ENCODE measurements around the gene CCAR1.
"Not testable (repeated sequence)": the region's sequence is repeated elsewhere in the genome, so short reads cannot be mapped to it uniquely, and the experiment has no call there.

CCAR1 gene

DNA sequence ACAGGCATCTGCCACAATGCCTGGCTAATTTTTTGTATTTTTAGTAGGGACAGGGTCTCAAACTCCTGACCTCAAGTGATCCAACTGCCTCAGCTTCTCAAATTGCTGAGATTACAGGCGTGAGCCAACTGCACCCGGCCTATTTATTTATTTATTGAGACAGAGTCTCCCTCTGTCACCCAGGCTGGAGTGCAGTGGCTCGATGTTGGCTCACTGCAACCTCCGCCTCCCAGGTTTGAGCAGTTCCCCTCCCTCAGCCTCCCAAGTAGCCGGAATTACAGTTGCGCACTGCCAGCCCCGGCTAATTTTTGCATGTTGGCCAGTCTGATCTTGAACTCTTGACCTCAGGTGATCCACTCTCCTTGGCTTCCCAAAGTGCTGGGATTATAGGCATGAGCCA is 46.4 kb downstream of the CCAR1 start:
- not testable (repeated sequence) for DNase-seq

DNA sequence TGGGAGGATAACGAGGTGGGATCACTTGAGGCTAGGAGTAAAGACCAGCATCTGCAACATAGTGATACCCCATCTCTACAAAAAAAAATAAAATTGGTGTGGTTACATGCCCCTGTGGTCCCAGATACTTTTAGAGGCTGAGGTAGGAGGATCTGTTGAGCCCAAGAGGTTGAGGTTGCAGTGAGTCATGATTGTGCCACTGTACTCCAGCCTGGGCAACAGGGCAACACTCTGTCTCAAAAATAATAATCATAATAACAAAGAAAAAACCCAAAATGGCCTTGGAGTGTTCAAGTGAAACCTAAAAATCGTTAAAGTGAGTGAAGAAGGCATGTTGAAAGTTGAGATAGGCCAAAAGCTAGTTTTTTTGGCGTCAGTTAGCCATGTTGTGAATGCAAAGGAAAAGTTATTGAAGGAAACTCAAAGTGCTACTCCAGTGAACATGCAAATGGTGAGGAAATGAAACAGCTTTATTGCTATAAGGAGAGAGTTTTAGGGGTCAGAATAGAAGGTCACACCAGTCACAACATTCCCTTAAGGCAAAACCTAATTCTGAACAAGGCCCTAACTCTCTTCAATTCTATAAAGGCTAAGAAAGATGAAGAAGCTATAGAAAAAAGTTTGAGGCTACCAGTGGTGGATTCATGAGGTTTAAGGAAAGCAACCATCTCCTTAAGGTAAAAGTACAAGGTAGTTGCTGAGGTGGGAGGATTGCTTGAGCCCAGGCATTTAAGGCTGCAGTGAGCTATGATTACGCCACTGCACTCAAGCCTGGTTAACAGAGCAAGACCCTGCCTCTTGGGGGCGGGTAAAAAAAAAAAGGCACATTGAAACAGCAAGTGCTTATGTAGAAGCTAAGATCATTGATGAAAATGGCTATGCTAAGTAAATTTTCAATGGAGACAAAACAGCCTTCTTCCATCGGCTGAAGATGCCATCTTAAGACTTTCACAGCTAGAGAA is 60.9 kb downstream of the CCAR1 start:
- DNase-seq, result no peak

DNA sequence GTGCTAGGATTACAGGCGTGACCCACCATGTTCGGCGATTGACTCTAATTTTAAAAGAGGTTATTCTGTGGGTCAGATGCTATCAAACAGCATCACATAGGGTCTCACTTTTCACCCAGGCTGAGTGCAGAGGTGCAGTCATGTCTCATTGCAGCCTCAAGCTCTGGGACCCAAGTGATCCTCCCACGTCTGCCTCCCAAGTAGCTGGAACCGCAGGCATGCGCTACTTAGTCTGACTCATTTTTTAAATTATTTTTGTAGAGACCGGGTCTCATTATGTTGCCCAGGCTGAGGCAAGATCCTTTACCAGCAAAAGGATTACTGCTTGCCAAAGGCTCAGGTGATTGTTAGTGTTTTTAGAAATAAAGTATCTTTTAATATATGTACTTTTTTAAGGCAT is 63.4 kb downstream of the CCAR1 start:
- no peak for DNase-seq

DNA sequence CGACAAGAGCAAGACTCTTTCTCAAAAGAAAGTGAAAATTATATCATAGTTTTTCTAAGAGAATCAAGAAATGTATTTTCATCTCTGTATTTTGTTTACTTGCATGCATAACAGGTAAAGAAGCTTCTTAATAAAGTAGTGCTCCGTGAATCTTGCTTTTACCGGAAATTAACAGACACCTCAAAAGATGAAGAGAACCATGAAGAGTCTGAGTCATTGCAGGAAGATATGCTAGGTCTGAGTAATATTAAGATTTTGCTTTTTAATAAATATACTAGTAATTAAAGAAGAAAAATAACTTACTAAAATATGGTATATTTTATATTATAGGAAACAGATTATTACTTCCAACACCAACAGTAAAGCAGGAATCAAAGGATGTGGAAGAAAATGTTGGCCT is 66.8 kb downstream of the CCAR1 start:
- DNase-seq, result no peak

DNA sequence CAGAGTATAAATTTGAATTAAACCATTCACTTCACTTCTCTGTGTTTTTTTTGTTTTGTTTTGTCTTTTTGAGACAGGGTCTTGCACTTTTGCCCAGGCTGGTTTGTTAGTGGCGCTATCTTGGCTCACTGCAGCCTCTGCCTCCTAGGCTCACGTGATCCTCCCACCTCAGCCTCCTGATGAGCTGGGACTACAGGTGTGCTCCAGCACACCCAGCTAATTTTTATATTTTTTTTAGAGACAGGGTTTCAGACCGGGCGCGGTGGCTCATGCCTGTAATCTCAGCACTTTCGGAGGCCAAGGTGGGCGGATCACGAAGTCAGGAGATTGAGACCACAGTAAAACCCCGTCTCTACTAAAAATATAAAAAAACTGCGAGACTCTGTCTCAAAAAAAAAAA is 69.4 kb downstream of the CCAR1 start:
- DNase-seq, result no peak

DNA sequence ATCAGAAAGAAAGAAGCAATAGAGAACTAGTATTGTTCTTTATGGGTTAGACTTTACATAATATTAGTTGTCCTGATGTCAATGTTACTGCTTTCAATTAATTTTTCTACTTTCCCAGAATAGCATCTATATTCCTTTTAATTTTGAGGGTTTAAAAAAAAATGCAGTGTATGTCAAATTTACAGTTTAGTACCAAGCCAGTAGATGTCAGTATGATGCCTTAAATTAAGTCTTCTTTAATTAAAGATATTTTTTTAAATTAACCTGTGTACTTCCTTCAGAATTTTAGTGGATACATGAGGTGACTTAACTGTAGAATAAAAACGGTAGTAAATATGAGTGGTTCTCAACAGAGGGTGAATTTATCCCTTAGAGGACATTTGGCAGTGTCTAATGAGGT is 71.1 kb downstream of the CCAR1 start:
- no peak for DNase-seq

DNA sequence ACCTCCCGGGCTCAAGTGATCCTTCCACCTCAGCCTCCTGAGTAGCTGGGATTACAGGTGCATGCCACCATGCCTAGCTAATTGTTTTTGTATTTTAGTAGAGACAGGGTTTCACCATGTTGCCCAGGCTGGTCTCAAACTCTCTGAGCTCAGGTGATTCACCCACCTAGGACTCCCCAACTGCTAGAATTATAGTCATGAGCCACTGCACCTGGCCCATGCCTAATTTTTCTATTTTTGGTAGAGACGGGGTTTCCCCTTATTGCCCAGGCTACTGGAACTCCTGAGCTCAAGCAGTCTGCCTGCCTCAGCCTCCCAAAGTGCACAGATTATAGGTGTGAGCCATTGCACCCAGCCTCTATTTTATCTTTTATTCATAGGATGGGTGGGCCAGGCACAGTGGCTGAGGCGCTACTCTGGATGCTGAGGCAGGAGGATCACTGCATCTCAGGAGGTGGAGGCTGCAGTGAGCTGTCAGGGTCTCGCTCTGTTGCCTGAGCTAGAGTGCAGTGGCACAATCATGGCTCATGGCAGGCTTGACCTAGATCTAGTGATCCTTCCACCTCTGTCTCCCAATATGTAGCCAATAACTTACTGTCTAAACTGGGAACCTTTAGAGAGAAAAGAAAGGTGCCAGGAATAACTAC is 75.0 kb downstream of the CCAR1 start:
- no peak for DNase-seq

DNA sequence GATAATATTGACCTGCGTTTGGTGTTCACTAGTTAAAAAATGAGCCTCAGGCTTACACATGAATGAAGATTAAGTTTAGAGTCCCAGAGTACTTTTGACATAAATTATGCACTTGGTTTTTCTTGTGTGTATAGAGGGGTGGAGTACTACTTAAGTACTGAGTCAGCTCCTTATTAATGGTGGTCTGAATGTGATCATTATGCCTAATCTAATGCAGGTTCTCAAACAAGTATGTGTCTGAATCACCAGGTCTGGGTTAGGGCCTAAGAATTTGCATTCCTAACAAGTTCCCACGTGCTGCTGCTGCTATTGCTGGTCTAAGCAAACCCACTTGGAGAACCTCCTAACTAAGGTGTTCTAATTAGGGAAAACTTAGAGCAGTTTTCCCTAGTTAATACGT is 75.6 kb downstream of the CCAR1 start:
- DNase-seq, result no peak

DNA sequence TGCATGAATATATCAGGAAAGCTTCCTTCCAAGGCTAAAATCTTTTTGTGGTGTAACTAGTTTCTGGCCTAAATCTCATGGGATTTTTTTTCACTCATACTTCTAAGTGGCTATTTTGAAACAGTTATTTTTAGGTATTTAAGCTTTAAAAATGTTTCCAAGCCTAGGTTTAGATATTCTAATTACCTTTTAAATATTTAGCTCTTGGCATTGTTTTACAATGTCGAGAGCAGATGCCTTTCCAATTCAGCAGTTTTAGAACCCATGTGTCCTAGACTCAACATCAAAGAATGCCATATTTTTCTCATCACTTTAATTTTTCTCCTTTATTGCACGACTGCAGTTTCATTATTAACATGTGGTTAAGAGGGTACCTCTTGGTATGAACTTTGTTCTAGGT is 79.2 kb downstream of the CCAR1 start:
- DNase-seq, result no peak

DNA sequence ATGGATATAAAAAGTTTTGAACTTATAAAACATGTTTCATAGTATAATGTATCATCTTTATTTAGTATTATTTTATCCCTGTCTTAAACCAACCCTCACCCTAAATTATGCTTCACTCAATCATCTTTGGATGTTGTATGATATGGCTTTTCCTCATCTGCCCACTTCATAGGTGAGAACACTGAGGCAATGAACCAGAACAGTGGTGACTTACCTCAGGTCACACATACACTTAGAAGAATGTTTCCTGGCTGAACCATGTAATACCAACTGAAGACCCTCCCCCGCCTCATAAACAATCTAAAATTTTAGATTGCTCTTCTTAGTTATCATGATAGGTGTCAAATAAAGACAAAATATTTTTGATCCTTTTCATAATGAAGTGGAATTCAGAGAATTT is 83.7 kb downstream of the CCAR1 start:
- DNase-seq, result no peak

DNA sequence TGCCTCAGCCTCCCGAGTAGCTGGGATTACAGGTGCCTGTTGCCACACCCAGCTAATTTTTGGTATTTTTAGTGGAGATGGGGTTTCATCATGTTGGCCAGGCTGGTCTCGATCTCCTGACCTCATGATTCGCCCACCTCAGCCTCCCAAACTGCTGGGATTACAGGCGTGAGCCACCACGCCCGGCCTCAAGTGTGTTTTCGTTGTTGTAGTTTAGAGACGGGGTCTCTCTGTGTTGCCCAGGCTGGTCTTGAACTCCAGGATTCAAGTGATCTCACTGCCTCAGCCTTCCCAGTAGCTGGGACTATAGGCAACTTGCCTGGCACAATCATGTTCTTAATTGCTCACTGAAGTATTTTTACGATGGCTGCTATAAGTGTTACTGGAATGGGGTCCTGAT is 89.8 kb downstream of the CCAR1 start:
- not testable (repeated sequence) for DNase-seq

DNA sequence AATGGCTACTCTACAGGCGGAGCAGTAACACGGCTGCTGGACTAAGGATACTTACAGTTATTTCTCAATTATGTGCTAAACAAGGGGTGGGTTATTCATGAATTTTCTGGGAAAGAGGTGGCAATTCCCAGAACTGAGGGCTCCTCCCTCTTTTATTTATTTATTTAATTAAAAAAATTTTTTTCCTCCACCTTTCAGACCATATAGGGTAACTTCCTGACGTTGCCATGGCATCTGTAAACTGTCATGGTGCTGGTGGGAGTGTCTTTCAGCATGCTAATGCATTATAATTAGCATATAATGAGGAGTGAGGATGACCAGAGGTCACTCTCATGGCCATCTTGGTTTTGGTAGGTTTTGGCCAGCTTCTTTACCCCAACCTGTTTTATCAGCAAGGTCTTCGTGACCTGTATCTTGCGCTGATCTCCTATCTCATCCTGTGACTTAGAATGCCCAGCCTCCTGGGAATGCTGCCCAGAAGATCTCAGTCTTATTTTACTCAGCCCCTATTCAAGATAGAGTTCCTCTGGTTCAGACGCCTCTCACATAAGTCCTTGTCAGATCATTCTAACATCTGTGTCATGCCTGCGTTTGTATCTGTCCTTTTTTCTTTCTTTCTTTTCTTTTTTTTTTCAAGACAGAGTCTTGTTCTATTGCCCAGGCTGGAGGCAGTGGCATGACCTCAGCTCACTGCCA is 90.4 kb downstream of the CCAR1 start:
- DNase-seq, result no peak

DNA sequence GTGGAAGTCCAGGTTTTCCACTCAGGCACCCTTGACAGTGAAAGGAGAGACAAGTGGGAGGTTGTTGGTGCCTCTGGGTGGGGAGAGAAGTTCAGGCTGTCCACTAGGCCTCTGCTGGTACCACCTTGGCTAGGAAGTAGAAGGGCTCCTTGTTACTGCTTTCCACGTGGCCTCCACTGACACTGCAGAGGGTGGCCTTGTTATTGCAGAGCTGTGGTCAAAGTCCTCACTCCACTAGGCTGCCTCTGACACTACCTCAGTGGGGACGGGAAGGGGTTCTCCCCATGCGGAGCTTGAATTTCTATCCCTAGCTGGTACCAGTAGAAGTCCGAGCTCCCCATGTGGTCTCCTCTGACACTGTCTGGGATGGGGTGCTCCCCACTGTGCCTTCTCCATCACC is 91.4 kb downstream of the CCAR1 start:
- no peak for DNase-seq

DNA sequence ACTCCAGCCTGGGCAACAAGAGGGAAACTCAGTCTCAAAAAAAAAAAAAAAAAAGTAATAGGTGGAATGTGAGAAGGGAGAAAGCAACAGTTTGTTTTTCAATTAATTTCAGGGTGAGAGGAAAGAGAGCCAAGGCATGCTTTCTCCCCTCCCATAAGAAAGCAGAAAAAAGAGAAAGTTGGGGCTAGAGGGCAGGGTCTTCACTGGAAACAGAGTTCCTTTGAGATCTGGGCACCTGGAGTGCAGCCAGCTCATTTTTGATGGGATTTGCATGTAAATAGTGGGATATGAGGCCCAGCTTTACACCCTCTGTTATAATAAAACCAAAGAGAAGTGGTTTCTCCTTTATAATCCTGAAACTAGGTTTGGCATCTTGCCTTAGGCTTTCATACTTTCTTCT is 92.5 kb downstream of the CCAR1 start:
- no peak for DNase-seq

DNA sequence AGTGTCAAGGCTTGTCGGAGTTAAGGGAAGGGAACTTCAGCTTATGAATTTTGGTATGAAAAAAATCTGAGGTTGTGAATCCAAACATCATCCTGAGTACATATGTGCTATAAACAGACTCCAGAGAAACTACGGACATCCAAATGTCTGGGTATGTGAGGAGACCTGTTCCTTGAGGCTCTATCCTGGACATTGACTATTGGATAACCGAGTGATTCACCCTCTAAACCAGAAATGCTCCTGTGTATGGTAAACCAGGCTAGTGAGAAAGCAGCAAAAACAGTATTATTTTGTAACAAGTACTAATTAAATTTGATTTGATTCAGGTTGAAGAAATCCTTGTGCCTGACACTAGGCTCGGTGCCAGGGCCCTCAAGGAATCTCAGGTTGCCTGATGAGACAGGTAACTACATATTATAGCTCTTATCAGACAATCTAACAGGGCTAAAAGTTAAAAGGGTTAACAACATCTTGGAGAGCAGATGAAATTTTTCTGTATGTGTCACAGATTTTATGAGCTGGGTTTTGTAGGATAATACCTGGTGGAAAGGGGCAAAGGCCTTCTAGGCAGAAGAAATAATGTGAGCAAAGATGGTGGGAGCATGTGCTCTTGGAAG is 95.9 kb downstream of the CCAR1 start:
- no peak for DNase-seq

DNA sequence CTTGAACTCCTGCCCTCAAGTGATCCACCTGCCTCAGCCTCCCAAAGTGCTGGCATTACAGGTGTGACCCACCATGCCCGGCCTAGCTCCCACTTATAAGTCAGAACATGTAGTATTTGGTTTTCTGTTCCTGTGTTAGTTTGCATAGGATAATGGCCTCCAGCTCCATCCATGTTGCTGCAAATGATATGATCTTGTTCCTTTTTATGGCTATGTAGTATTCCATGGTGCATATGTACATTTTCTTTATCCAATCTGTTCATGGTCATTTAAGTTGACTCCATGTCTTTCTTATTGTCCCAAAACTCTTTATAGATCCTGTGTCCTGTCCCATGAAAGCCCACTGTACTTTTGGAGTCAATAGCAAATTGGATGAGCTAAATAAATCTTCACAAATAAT is 99.3 kb downstream of the CCAR1 start:
- DNase-seq, result not testable (repeated sequence)

DNA sequence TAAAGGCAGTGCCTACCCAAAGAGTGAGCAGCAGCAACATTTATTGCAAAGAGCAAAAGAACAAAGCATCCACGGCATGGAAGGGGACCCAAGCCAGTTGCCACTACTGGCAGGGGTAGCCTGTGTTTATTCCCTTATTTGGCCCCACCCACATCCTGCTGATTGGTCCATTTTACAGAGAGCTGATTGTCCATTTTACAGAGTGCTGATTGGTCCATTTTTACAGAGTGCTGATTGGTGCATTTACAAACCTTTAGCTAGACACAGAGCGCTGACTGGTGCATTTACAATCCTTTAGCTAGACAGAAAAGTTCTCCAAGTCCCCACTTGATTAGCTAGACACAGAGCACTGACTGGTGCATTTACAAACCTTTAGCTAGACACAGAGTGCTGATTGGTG is 101.6 kb downstream of the CCAR1 start:
- not testable (repeated sequence) for DNase-seq

DNA sequence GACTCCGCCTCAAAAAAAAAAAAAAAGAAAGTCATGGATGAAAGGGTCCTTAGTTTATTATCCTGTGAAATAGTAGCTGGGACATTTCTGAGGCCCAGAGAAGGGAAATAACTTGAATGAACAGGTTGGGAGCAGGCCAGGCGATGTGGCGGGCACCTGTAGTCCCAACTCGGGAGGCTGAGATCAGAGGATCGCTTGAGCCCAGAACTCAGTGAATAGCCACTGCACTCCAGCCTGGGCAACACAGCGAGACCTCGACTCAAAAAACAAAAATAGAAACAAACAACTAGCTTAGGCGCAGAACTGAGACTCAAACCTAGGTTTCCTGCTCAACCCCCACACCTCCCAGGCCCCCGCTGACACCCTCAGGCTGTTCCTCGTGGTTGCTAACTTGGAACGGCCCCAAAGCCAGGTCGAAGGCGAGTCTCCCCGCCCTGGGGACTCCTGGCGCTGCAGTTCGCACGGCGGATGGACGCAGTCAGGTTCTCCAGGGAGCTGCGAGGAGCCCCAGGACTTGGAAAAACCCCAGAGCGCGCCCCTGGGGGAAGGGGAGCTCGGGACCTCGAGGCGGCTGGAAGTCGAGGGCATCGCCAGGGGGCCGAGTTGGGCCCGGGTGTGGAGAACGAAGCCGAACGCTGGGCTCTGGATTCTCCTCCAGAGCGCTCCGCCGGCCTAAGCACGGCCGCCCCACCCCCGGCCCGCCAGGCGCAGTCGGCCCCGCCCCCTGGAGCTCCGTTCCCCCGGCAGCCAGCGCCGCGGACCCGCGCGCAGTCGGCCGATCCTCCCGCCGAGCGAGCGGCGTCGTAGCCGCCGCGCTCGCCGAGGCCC is 105.9 kb downstream of the CCAR1 start, which contains the start of gene STOX1:
Gene STOX1 (plus strand): TSS at position 768 of the 828 bp plus-strand sequence. CDS start 93 bp downstream, outside the sequence.
- peak; percentile 84 for DNase-seq

DNA sequence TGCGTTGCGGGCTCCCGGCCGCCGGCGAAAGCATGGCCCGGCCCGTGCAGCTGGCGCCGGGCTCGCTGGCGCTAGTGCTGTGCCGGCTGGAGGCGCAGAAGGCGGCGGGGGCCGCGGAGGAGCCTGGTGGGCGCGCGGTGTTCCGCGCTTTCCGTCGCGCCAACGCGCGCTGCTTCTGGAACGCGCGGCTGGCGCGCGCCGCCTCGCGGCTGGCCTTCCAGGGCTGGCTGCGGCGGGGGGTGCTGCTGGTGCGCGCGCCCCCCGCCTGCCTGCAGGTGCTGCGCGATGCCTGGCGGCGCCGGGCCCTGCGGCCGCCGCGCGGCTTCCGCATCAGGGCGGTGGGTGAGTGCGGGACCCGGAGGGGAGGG is 106.5 kb downstream of the CCAR1 start:
- not testable (repeated sequence) for DNase-seq

DNA sequence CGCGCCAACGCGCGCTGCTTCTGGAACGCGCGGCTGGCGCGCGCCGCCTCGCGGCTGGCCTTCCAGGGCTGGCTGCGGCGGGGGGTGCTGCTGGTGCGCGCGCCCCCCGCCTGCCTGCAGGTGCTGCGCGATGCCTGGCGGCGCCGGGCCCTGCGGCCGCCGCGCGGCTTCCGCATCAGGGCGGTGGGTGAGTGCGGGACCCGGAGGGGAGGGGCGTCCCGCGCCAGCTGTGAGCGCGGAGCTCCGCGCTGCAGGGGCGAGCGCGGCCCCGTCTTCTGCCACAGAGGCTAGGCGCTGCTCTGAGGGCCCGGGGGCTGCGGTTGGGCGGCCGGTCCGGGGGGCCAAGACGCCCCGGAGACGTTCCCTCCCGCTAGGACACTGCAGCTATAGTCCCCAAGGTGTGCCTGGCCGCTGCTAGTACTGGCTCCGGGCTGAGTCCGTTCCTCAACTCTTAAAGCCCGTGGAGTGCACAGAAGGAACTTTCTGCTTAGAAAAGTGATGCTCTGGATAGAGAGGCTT is 107.1 kb downstream of the CCAR1 start:
- DNase-seq, result peak; percentile 48

DNA sequence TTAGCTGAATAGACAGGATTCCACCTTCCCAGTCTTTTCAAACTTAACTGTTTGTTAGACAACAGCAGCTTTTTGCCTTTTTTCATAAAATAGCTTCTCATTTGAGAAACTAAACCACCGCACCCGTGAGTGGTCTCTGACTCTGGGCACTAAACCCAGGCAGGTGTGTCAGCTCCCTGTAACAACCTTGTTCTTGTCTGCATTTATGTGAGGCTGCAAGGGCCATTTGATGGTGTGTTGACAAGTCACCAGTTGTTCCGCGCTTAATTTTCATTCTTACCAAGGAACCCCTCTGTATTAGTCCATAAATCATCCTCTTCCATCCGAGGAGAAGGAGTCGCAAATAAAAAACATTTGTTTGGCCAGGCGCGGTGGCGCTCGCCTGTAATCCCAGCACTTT is 107.8 kb downstream of the CCAR1 start:
- no peak for DNase-seq

DNA sequence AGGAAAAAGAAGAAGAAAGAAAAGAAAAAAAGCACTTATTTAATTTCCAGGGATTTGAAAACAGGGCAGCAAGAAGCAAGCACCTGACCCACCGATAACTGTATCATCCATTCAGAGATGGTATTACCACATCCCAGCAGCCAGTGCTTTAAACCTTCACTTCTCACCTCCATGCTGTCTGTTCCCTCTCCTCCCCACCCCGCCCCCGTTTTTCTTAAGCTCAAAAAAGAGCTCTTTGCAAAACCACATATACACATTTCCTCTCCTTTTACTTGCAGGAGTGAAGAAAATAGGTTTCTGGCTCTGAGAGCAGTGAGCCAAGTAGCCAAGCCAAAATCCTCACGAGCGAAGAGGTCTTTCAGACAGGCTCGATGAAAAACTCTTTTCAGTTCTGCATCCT is 108.5 kb downstream of the CCAR1 start:
- no peak for DNase-seq
